ENCODE data around the gene CYP2W1. TPM values are rescaled to one million over a fixed set of nuclear protein-coding genes. Genes with fewer than 3 reads are reported as not detected.

Gene CYP2W1
- total RNA-seq, 1 experiment from 2014 or later = not detected

GRCh38 chr7:966291-967069 lies 16.5 kb upstream of the CYP2W1 start:
- no peak for DNase-seq (ENCODE audit: low read depth)

GRCh38 chr7:967361-968082 lies 15.5 kb upstream of the CYP2W1 start:
- no peak for DNase-seq (ENCODE audit: low read depth)

- DNase-seq (ENCODE audit: low read depth) = no peak
Measured at GRCh38 chr7:968205-969105, 14.5 kb upstream of the CYP2W1 start.

GRCh38 chr7:969403-969802 lies 13.6 kb upstream of the CYP2W1 start:
- DNase-seq (ENCODE audit: low read depth) = no peak

GRCh38 chr7:970744-971143 lies 12.2 kb upstream of the CYP2W1 start:
- no peak for DNase-seq (ENCODE audit: low read depth)

- DNase-seq (ENCODE audit: low read depth) = no peak
Measured at GRCh38 chr7:972110-972509, 10.9 kb upstream of the CYP2W1 start.

- DNase-seq (ENCODE audit: low read depth) = no peak
Measured at GRCh38 chr7:972676-973309, 10.2 kb upstream of the CYP2W1 start.

GRCh38 chr7:973312-973711 lies 9.7 kb upstream of the CYP2W1 start:
- DNase-seq (ENCODE audit: low read depth) = no peak

- no peak for DNase-seq (ENCODE audit: low read depth)
Measured at GRCh38 chr7:974172-974571, 8.8 kb upstream of the CYP2W1 start.

- peak; percentile 63 for DNase-seq (ENCODE audit: low read depth)
Measured at GRCh38 chr7:974820-975681, 7.9 kb upstream of the CYP2W1 start, which contains the start of gene COX19. TSS of gene COX19 (minus strand) at chr7:975549. CDS start at chr7:975509, 40 bp downstream.

- DNase-seq (ENCODE audit: low read depth) = no peak
Measured at GRCh38 chr7:975702-976473, 7.1 kb upstream of the CYP2W1 start.

GRCh38 chr7:976901-977325 lies 6.1 kb upstream of the CYP2W1 start:
- DNase-seq (ENCODE audit: low read depth) = no peak

- peak; percentile 46 for DNase-seq (ENCODE audit: low read depth)
Measured at GRCh38 chr7:977326-978048, 5.5 kb upstream of the CYP2W1 start.

- DNase-seq (ENCODE audit: low read depth) = no peak
Measured at GRCh38 chr7:978049-978346, 5.0 kb upstream of the CYP2W1 start.

GRCh38 chr7:978416-979091 lies 4.4 kb upstream of the CYP2W1 start:
- no peak for DNase-seq (ENCODE audit: low read depth)

GRCh38 chr7:979151-979550 lies 3.8 kb upstream of the CYP2W1 start:
- DNase-seq (ENCODE audit: low read depth) = no peak

GRCh38 chr7:979886-980571 lies 3.0 kb upstream of the CYP2W1 start:
- DNase-seq (ENCODE audit: low read depth) = no peak
